CD14-positive monocyte (primary cell): ENCODE measurements around the gene KLHL6. TPM values are rescaled to one million over a fixed set of nuclear protein-coding genes. Genes with fewer than 3 reads are reported as not detected.

Source experiments
- DNase-seq, 3 donors: peaks; one replicate each; pipeline ENCODE4 v3.0.0-alpha.2; 2011 to 2022
- H2AFZ ChIP-seq: 2 replicates; pipeline ENCODE4 v1.6.0; 2012; ENCODE audit warnings: mild to moderate bottlenecking, low read depth, low read length, inconsistent platforms; ENCODE audit not compliant: insufficient read depth, poor library complexity, severe bottlenecking
- H3K27ac ChIP-seq, 2 donors: 1 replicate in 1 of 2; 2 replicates in 1 of 2; pipeline ENCODE4 v1.5.1; 2012 to 2013; ENCODE audit warnings: low read length in 2 of 2, control low read depth in 1 of 2, inconsistent platforms in 1 of 2, low read depth in 1 of 2, mild to moderate bottlenecking in 1 of 2
- H3K27me3 ChIP-seq, 2 donors: one replicate each; pipeline versions ENCODE4 v1.6.0 to v1.6.1; 2011 to 2013; ENCODE audit warnings: low read length in 2 of 2; ENCODE audit not compliant: control insufficient read depth in 2 of 2, insufficient read depth in 2 of 2
- H3K36me3 ChIP-seq, 2 donors: replicated peaks in 1 of 2; 1 replicate in 1 of 2; 2 replicates in 1 of 2; pipeline versions ENCODE4 v1.5.1 to v1.6.1; 2012 to 2013; ENCODE audit warnings: low read length in 2 of 2, control low read depth in 1 of 2, inconsistent platforms in 1 of 2, mild to moderate bottlenecking in 1 of 2; ENCODE audit not compliant: insufficient read depth in 2 of 2, control insufficient read depth in 1 of 2
- H3K4me1 ChIP-seq, 2 donors: 1 replicate in 1 of 2; 2 replicates in 1 of 2; pipeline versions ENCODE4 v1.5.1 to v1.6.1; 2012 to 2013; ENCODE audit warnings: low read length in 2 of 2, control low read depth in 1 of 2, inconsistent platforms in 1 of 2, mild to moderate bottlenecking in 1 of 2, moderate library complexity in 1 of 2; ENCODE audit not compliant: insufficient read depth in 2 of 2, control insufficient read depth in 1 of 2
- H3K4me2 ChIP-seq: replicated peaks from 2 replicates; pipeline ENCODE3; 2012; ENCODE audit warnings: low read length, moderate library complexity, mild to moderate bottlenecking; ENCODE audit not compliant: poor library complexity, severe bottlenecking; ENCODE audit errors: extremely low read depth
- H3K4me3 ChIP-seq, 3 experiments: fragments of 200-600 bp in 1 of 3; sonication (generic) in 1 of 3; replicated peaks in 1 of 3; 1 replicate in 2 of 3; 2 replicates in 1 of 3; pipeline ENCODE4 v1.5.1; 2011 to 2013; ENCODE audit warnings: low read length in 3 of 3, mild to moderate bottlenecking in 3 of 3, control low read depth in 2 of 3, low read depth in 2 of 3, inconsistent platforms in 1 of 3, moderate library complexity in 1 of 3
- H3K79me2 ChIP-seq: 2 replicates; pipeline ENCODE4 v1.6.0; 2012; ENCODE audit warnings: mild to moderate bottlenecking, control low read depth, inconsistent platforms, low read length, moderate library complexity; ENCODE audit not compliant: insufficient read depth
- H3K9ac ChIP-seq: 2 replicates; pipeline ENCODE4 v1.6.0; 2017; ENCODE audit warnings: low read length, mild to moderate bottlenecking; ENCODE audit not compliant: insufficient read depth, poor library complexity, severe bottlenecking
- H3K9me3 ChIP-seq, 2 donors: replicated peaks in 1 of 2; 1 replicate in 1 of 2; 2 replicates in 1 of 2; pipeline versions ENCODE4 v1.5.1 to v1.6.1; 2012 to 2013; ENCODE audit warnings: low read length in 2 of 2, control low read depth in 1 of 2; ENCODE audit not compliant: control insufficient read depth in 1 of 2, insufficient read depth in 1 of 2
- H4K20me1 ChIP-seq: 2 replicates; pipeline ENCODE4 v1.6.0; 2012; ENCODE audit warnings: mild to moderate bottlenecking, low read length, control low read depth, moderate library complexity; ENCODE audit not compliant: insufficient read depth
- H3K27ac Mint-ChIP-seq, 7 donors: one replicate each; pipeline ENCODE4 v1.8.0; 2020; ENCODE audit warnings: mild to moderate bottlenecking in 7 of 7, mixed read lengths in 7 of 7, moderate library complexity in 6 of 7, inconsistent platforms in 2 of 7
- H3K27me3 Mint-ChIP-seq, 3 donors: one replicate each; pipeline ENCODE4 v1.8.0; 2021 to 2022; ENCODE audit warnings: low read depth in 3 of 3, mild to moderate bottlenecking in 3 of 3, mixed read lengths in 3 of 3, moderate library complexity in 3 of 3, inconsistent platforms in 1 of 3
- H3K36me3 Mint-ChIP-seq, 2 donors: one replicate each; pipeline ENCODE4 v1.8.0; 2020; ENCODE audit warnings: mixed read lengths in 2 of 2, inconsistent platforms in 1 of 2, mild to moderate bottlenecking in 1 of 2
- H3K4me1 Mint-ChIP-seq: one replicate; pipeline ENCODE4 v1.8.0; 2020; ENCODE audit warnings: mild to moderate bottlenecking, mixed read lengths
- H3K4me3 Mint-ChIP-seq, 2 donors: one replicate each; pipeline ENCODE4 v1.8.0; 2020; ENCODE audit warnings: mild to moderate bottlenecking in 2 of 2, mixed read lengths in 2 of 2, moderate library complexity in 1 of 2
- H3K9me3 Mint-ChIP-seq, 7 donors: one replicate each; pipeline ENCODE4 v1.8.0; 2020 to 2022; ENCODE audit warnings: mixed read lengths in 7 of 7, mild to moderate bottlenecking in 6 of 7, moderate library complexity in 6 of 7, inconsistent platforms in 2 of 7
- WGBS: methylation state at CpG from one replicate; pipeline ENCODE4 v1.1.5; 2013; ENCODE audit warnings: missing lambda C conversion rate; ENCODE audit not compliant: insufficient coverage; 5-methylcytosine and 5-hydroxymethylcytosine counted together
- intact Hi-C, 2 donors: fragments of 100-400 bp; cut with micrococcal nuclease; formaldehyde crosslinking; loops; one replicate each; pipeline versions ENCODE4 v1.15.0 to v1.15.1; 2023
- polyA plus RNA-seq, 3 donors: library from polyadenylated mRNA; depleted of rRNA in 1 of 3; unstranded in 2 of 3; stranded (reverse) in 1 of 3; fragments of 300-500 nt in 2 of 3; fragments of >200 nt in 1 of 3; fragmentation: Illumina TruSeq in 2 of 3; gene quantifications; 1 replicate in 2 of 3; 2 replicates in 1 of 3; pipeline ENCODE4 v1.2.3, GENCODE V29; 2012 to 2021
- TF ChIP-seq, protein P1 (sequence below): fragments of 200-600 bp; IDR thresholded peaks from one replicate; pipeline ENCODE4 v1.8.0; 2022; ENCODE audit warnings: antibody characterized with exemption, mild to moderate bottlenecking

KLHL6 gene
- polyA plus RNA-seq, 3 donors: 5.7 to 15.2 (median 10.6) TPM

DNA sequence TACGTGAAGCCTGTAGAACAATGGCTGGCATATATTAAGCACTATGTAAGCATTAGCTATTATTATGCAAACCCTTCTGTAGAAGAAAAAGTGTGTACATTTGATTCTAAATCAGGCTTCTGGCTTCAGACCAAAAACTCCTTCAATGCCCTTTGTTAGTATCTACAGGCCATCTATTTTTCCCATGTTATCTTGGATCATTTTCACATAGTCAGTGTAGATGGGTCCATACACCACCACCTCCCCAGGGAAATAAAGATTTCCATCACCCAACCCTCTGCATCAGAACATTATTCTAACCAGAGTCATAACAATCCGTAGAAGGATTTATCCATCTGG is 8.0 kb upstream of the KLHL6 start:
- intact Hi-C loops: no loop called here
- Histone ChIP-seq H3K27me3 (no peaks in the 10 kb centered on the region), H3K36me3 (no peaks in the 10 kb centered on the region), H3K79me2 (no peaks in the 10 kb centered on the region), H4K20me1 (no peaks in the 10 kb centered on the region), H3K4me3 (no peak overlapping the region), H3K4me1 (peaks cover 15 to 20% of the 10 kb centered on the region in 2 donors), H3K9ac (no peak overlapping the region), H3K4me2 (no peak overlapping the region), H3K9me3 (no peaks in the 10 kb centered on the region), H3K27ac (no peak overlapping the region), H2AFZ (no peak overlapping the region)
- Mint-ChIP-seq H3K27me3 (peaks cover 0 to 1% (median 0%) of the 10 kb centered on the region in 3 donors), H3K9me3 (peaks cover 0 to 3% (median 2%) of the 10 kb centered on the region in 7 donors), H3K4me1 (peaks cover 27% of the 10 kb centered on the region), H3K4me3 (no peak overlapping the region), H3K27ac (no peak overlapping the region), H3K36me3 (peaks cover 0 to 4% of the 10 kb centered on the region in 2 donors)
- DNase-seq: no peak
- TF ChIP-seq, protein P1, sequence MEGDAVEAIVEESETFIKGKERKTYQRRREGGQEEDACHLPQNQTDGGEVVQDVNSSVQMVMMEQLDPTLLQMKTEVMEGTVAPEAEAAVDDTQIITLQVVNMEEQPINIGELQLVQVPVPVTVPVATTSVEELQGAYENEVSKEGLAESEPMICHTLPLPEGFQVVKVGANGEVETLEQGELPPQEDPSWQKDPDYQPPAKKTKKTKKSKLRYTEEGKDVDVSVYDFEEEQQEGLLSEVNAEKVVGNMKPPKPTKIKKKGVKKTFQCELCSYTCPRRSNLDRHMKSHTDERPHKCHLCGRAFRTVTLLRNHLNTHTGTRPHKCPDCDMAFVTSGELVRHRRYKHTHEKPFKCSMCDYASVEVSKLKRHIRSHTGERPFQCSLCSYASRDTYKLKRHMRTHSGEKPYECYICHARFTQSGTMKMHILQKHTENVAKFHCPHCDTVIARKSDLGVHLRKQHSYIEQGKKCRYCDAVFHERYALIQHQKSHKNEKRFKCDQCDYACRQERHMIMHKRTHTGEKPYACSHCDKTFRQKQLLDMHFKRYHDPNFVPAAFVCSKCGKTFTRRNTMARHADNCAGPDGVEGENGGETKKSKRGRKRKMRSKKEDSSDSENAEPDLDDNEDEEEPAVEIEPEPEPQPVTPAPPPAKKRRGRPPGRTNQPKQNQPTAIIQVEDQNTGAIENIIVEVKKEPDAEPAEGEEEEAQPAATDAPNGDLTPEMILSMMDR: no peak
- no CpG with 5 or more reads among the region's 2 CpGs for WGBS

DNA sequence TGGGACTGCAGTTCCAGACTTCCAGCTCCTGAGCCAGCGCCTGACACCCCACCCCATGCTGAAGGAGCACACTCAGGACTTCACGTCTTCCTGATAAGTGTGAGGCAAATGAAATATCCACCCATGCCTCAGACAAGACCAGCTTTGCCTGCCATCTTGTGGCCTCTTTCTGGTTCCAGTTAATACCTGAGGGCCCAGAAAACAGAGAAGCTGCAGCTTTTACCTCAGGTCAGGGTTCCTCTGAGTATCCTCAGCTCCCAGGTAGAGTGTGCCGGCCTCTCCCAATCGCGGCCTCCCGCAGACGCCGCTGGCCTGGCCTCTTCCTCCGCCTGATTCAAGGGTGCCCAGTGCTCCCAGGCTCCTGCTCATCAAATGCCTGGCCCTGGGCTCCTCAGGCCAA is 5.1 kb upstream of the KLHL6 start:
- Mint-ChIP-seq H3K27me3 (peaks cover 0 to 1% (median 0%) of the 10 kb centered on the region in 3 donors), H3K4me3 (no peak overlapping the region), H3K36me3 (peaks cover 0 to 4% of the 10 kb centered on the region in 2 donors), H3K4me1 (peaks cover 35% of the 10 kb centered on the region), H3K9me3 (peaks cover 0 to 3% (median 0%) of the 10 kb centered on the region in 7 donors), H3K27ac (no peak overlapping the region)
- Histone ChIP-seq H3K9ac (no peak overlapping the region), H3K9me3 (no peaks in the 10 kb centered on the region), H3K36me3 (no peaks in the 10 kb centered on the region), H2AFZ (no peak overlapping the region), H3K4me3 (no peak overlapping the region), H4K20me1 (no peaks in the 10 kb centered on the region), H3K27ac (no peak overlapping the region), H3K4me1 (peaks cover 23 to 30% of the 10 kb centered on the region in 2 donors), H3K79me2 (no peaks in the 10 kb centered on the region), H3K4me2 (no peak overlapping the region), H3K27me3 (no peaks in the 10 kb centered on the region)
- WGBS: 97% methylated on average over 7 of the region's 9 CpGs
- intact Hi-C loops: no loop called here
- DNase-seq: peak in 2 of 3 donors; percentile 37 to 43
- TF ChIP-seq, protein P1: peak; percentile 28
